Thyroid gland (tissue), 4 donors: Measurements from ENCODE around the gene ADARB2. TPM values are rescaled to one million over a fixed set of nuclear protein-coding genes. Genes with fewer than 3 reads are reported as not detected.

Source experiments
- DNase-seq, 2 donors: peaks; one replicate each; pipeline ENCODE4 v3.0.0-alpha.2; 2019
- H3K27ac ChIP-seq, 3 donors: fragments of 200-600 bp; sonication (generic); 1 replicate in 2 of 3; 2 replicates in 1 of 3; pipeline ENCODE4 v1.5.1; 2016 to 2019; ENCODE audit warnings: mild to moderate bottlenecking in 1 of 3, moderate library complexity in 1 of 3
- H3K27me3 ChIP-seq: fragments of 200-600 bp; sonication (generic); one replicate; pipeline ENCODE4 v1.5.1; 2019
- H3K36me3 ChIP-seq, 2 donors: fragments of 200-600 bp; sonication (generic); one replicate each; pipeline ENCODE4 v1.5.1; 2016 to 2019
- H3K4me1 ChIP-seq, 2 donors: fragments of 200-600 bp; sonication (generic); one replicate each; pipeline ENCODE4 v1.5.1; 2017 to 2019
- H3K4me3 ChIP-seq, 3 donors: fragments of 200-600 bp; sonication (generic); replicated peaks in 1 of 3; 1 replicate in 2 of 3; 2 replicates in 1 of 3; pipeline ENCODE4 v1.5.1; 2016; ENCODE audit warnings: mild to moderate bottlenecking in 1 of 3
- H3K9me3 ChIP-seq: fragments of 200-600 bp; sonication (generic); one replicate; pipeline ENCODE4 v1.5.1; 2017
- POLR2A ChIP-seq, 2 donors: fragments of 450-650 bp; IDR thresholded peaks; one replicate each; pipeline ENCODE4 v1.6.1; 2017; ENCODE audit warnings: antibody characterized with exemption in 2 of 2, mild to moderate bottlenecking in 2 of 2, moderate library complexity in 1 of 2
- WGBS, 2 donors: methylation state at CpG; one replicate each; pipeline ENCODE4 v1.1.5; 2017; 5-methylcytosine and 5-hydroxymethylcytosine counted together
- intact Hi-C: fragments of 100-400 bp; cut with DNase I; formaldehyde crosslinking; loops from one replicate; pipeline ENCODE4 v1.15.1; 2023
- total RNA-seq, 4 donors: library from RNA; depleted of rRNA; stranded (reverse); fragments of >200 nt; gene quantifications; one replicate each; pipeline ENCODE4 v1.2.3, GENCODE V29; 2016
- TF ChIP-seq, protein P1 (sequence below), 6 experiments: fragments of 200-600 bp in 3 of 6; fragments of 450-650 bp in 3 of 6; sonication (generic) in 3 of 6; IDR thresholded peaks; one replicate each; pipeline ENCODE4 v1.5.1; 2016 to 2019; ENCODE audit warnings: antibody characterized with exemption in 6 of 6, mild to moderate bottlenecking in 2 of 6, inconsistent platforms in 1 of 6, moderate library complexity in 1 of 6

ADARB2 gene
- total RNA-seq, 4 donors from 2014 or later = 0.08 to 0.15 TPM; not detected in 2

DNA sequence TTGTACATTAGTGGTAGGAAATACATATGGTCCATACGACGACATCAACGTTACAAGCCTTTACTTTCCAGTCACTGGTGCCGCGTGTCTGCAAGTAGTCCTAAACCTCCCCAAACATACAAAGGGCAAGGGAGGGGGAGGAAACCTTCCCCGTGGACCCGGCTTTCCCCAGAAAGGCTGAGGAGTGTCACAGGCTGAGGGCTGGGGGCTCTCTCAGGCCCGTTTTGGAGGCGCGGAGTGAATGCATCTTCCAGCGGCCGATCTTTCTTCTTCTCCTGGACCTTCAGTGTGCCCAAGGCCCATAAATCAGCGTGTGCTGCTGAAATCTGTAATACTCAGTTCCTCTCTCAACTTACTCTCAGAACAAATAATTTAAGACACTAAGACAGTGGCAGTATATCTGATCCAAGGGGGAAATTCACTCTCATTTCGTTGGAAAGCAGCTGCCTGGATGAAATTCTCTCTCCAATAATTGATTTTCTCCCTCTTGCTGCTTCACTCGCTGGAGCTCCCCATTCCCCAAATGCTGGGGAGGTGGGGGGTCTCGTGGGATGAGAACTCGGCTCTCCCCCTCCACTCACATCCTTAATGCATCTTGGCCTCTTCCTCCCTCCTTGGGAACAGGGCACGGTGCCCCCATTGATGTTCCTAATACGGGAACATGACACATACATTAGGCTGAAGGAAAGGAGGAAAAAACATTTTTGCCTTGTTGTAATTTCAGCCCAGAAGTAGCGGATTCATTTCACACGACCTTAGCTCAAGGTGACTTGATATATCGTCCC lies 126.1 kb downstream of the ADARB2 start:
- TF ChIP-seq, protein P1, sequence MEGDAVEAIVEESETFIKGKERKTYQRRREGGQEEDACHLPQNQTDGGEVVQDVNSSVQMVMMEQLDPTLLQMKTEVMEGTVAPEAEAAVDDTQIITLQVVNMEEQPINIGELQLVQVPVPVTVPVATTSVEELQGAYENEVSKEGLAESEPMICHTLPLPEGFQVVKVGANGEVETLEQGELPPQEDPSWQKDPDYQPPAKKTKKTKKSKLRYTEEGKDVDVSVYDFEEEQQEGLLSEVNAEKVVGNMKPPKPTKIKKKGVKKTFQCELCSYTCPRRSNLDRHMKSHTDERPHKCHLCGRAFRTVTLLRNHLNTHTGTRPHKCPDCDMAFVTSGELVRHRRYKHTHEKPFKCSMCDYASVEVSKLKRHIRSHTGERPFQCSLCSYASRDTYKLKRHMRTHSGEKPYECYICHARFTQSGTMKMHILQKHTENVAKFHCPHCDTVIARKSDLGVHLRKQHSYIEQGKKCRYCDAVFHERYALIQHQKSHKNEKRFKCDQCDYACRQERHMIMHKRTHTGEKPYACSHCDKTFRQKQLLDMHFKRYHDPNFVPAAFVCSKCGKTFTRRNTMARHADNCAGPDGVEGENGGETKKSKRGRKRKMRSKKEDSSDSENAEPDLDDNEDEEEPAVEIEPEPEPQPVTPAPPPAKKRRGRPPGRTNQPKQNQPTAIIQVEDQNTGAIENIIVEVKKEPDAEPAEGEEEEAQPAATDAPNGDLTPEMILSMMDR (IDR thresholded peaks at IDR 0.05) = no peak
- no peak for TF ChIP-seq POLR2A (IDR thresholded peaks at IDR 0.05)
- H3K9me3 ChIP-seq = no peaks in the 10 kb centered on the region
- H3K27ac ChIP-seq = no peak overlapping the region
- H3K36me3 ChIP-seq = no peaks in the 10 kb centered on the region
- no peaks in the 10 kb centered on the region for H3K4me1 ChIP-seq
- no peak for DNase-seq
- intact Hi-C loops = no loop called here
- no peaks in the 10 kb centered on the region for H3K27me3 ChIP-seq
- H3K4me3 ChIP-seq = no peak overlapping the region
- WGBS, 2 donors = 78 to 85% methylated on average over 22 of the region's 22 CpGs

DNA sequence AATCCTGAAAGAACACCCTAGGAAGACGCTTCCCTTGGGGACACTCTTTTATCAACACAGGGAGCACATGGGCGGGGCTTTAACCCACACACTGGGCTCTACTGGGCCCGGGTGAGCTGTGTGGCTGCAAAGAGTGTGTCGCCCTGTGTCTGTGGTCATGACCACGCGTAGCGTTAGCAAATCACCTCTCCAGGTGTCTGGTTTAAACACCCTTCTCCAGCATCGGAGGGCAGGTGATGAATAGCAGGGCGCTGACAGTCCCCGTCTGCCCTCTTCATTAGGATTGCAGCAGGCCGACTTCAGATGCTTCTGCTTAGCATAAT lies 127.7 kb downstream of the ADARB2 start:
- no peak overlapping the region for H3K27ac ChIP-seq
- no peaks in the 10 kb centered on the region for H3K27me3 ChIP-seq
- WGBS, 2 donors = 67 to 68% methylated on average over 9 to 10 of the region's 11 CpGs
- DNase-seq = no peak
- intact Hi-C loops = no loop called here
- H3K9me3 ChIP-seq = no peaks in the 10 kb centered on the region
- H3K36me3 ChIP-seq = no peaks in the 10 kb centered on the region
- no peak for TF ChIP-seq POLR2A (IDR thresholded peaks at IDR 0.05)
- TF ChIP-seq, protein P1 (IDR thresholded peaks at IDR 0.05) = no peak
- no peak overlapping the region for H3K4me3 ChIP-seq
- no peaks in the 10 kb centered on the region for H3K4me1 ChIP-seq

DNA sequence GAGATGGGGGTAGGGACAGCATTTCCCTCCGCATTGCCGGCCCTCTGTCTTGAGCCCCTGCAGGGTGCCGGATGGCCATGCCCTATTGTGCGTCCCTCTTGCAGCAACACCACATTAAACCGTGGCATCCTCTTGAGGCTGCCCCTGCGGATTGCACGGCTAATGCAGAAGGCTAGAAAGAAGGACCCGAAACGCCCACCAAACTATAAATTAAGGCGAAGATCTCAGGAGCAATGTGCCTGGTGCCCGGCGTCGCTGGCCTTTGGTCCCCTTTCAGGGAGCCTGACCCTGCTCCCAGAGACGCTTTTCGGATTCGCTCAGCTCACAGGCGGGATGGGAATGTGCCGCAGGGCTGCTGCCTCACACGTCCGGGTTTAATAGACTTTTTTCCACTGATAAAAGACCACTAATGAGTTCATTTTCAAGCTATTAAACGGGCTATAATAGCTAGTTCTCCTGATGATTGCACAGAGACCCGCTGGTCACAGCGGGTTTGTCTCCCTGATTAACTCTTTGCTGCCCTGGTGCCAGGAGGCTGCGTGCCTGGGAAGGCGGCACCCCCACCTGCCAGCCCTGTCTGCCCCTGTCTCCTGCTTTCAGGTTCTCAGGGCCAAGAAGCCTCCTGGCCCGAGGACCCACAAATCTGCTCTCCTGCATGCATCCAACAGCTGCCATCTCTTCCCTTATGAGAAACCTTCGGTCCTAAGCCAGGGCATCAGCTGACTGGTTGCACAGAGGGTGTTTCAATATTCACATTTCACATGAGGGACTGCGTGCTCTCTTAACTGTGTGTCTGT lies 128.3 kb downstream of the ADARB2 start:
- H3K27me3 ChIP-seq = no peaks in the 10 kb centered on the region
- no peak for DNase-seq
- H3K9me3 ChIP-seq = no peaks in the 10 kb centered on the region
- intact Hi-C loops = no loop called here
- H3K36me3 ChIP-seq = no peaks in the 10 kb centered on the region
- H3K27ac ChIP-seq = no peak overlapping the region
- H3K4me1 ChIP-seq = no peaks in the 10 kb centered on the region
- 22 to 33% methylated on average over 27 to 28 of the region's 28 CpGs for WGBS, 2 donors
- H3K4me3 ChIP-seq = no peak overlapping the region
- TF ChIP-seq, protein P1 (IDR thresholded peaks at IDR 0.05) = no peak
- no peak for TF ChIP-seq POLR2A (IDR thresholded peaks at IDR 0.05)

DNA sequence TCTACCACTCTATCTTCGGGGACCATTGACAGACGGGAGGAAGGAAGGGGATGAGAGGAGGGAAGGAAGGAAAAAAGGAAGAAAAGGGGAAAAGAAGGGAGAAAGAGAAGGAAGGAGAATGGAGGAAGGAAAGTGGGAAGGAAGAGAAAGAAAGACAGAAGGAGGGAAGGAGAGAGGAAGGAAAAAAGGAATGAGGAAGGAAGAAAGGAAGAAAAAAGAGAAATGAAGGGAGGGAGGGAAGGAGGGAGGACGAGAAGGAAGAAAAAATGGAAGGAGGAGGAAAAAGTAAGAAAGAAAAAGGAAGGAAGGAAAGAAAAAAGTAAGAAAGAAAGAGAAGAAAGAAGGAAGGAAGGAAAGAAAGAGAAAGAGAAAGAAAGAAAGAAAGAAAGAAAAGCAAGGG lies 128.9 kb downstream of the ADARB2 start:
- intact Hi-C loops = no loop called here
- Histone ChIP-seq H3K9me3 (no peaks in the 10 kb centered on the region), H3K36me3 (no peaks in the 10 kb centered on the region), H3K4me1 (no peaks in the 10 kb centered on the region), H3K27ac (no peak overlapping the region), H3K27me3 (no peaks in the 10 kb centered on the region), H3K4me3 (no peak overlapping the region)
- TF ChIP-seq, protein P1 (IDR thresholded peaks at IDR 0.05) = no peak
- no peak for TF ChIP-seq POLR2A (IDR thresholded peaks at IDR 0.05)
- DNase-seq = no peak
- WGBS, 2 donors = 44 to 67% methylated on average over 3 of the region's 3 CpGs

DNA sequence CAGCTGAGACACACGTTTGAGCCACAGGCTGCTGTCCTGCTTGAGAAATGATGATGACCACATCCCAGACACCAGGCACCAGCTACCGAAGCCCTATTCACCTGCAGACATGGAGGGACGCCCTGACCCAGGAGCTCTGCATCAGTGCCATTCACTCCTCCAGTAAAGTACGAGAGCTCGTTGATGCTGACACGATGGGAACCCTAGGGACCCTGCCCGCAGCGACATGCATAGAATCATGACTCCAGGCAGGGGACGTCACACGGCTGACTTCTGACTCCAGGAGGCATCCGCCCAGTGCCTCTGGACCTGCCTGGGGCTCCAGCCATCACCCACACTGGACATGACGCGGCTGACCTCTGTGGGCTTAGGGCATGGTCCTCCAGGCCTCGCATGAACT lies 129.9 kb downstream of the ADARB2 start:
- DNase-seq = no peak
- Histone ChIP-seq H3K9me3 (no peaks in the 10 kb centered on the region), H3K4me3 (no peak overlapping the region), H3K4me1 (no peaks in the 10 kb centered on the region), H3K36me3 (no peaks in the 10 kb centered on the region), H3K27me3 (no peaks in the 10 kb centered on the region), H3K27ac (no peak overlapping the region)
- intact Hi-C loops = no loop called here
- 91 to 97% methylated on average over 6 to 14 of the region's 14 CpGs for WGBS, 2 donors
- no peak for TF ChIP-seq POLR2A (IDR thresholded peaks at IDR 0.05)
- TF ChIP-seq, protein P1 (IDR thresholded peaks at IDR 0.05) = no peak
